Measurements from ENCODE around the gene HNRNPC.
"Not testable (repeated sequence)": the region's sequence is repeated elsewhere in the genome, so short reads cannot be mapped to it uniquely, and the experiment has no call there.

The HNRNPC gene

DNA sequence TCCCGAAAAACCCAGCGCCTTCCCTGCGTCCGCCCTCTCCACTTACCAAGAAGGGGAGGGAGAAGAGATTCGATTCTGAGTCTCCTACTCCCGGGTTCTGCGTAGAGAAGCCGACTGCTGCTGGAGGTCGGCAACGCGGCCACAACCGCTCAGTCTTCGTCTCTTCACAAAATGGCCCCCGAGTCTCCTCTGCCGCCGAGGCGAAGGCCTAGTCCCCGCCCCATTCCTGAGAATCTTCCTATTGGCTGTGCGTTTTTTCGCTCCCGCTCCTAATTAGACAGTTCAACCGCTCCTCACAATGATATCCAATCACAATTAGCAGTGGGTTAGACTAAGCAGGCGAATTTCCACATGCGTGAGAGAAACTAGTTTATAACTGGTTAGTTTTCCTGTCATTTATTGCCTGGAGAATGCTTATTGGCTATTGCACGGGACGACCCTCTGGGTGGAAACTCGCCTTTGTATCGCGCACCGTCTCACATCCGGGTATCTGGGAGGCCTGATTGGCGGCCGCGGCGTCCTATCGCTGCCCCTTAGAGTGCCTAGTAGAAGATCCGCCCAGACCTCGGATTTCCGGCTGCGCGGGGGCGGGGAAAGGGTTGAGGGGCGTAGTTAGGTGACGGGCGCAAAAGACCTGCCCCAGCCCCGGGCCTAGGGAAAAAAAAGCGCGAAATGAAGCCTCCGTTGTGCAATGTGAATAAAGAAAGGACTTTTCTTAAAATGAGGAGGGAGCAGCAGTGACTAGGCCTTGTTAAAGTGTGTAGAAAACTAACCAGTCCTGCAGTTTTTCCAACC is at the start of gene HNRNPC:
Gene HNRNPC, minus strand, starts transcription at position 191 of the 795 bp plus-strand sequence. CDS start 35,249 bp downstream, outside the sequence.
- peak; percentile 100 for DNase-seq (ENCODE audit: low read depth)

DNA sequence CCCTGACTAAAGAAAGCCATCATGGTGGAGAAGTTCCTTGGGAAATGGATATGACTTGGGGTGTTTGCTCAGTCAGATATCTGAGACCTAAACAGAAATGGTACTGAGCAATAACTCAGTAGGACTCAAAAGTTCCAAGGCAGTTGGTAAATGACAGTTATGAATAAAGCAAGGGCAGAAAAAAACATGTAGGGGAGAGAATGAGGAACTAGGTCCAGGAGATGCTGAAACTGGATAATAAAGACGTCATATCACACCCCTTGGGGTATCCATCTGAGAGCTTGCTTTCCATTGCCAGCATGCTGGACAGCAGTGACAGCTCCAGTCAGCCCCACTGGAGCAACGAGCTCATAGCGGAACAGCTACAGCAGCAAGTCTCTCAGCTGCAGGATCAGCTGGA is 48.2 kb upstream of the HNRNPC start:
- DNase-seq (ENCODE audit: low read depth) = no peak

DNA sequence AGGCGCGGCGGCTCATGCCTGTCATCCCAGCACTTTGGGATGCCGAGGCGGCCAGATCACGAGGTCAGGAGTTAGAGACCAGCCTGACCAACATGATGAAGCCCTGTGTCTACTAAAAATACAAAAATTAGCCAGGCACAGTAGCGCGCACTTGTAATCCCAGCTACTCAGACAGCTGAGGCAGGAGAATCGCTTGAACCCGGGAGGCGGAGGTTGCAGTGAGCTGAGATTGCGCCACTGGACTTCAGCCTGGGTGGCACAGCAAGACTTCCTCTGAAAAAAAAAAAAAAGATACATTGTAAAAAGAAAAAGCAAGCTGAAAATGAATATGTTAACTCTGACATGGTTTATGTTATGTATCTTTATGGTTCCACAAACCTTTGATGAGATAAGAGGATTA is 44.3 kb upstream of the HNRNPC start:
- DNase-seq (ENCODE audit: low read depth) = no peak

GRCh38 chr14:21311614-21312013 is 42.4 kb upstream of the HNRNPC start:
- no peak for DNase-seq (ENCODE audit: low read depth)

DNA sequence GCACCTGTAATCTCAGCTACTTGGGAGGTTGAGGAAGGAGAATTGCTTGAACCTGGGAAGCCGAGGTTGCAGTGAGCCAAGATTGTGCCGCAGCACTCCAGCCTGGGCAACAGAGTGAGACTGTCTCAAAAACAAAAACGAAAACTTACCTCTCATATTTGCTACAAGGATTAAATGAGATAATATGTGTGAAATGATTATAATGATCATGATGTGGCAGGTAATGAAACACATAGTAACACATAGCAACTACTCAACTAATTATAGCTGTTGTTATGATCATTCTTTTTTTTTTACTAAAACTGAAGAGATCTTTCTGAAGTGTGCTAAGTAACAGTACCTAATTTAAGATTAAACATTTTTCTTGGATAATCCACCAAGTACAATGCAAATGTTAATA is 40.7 kb upstream of the HNRNPC start:
- DNase-seq (ENCODE audit: low read depth) = no peak

GRCh38 chr14:21309238-21309636 is 40.0 kb upstream of the HNRNPC start:
- DNase-seq (ENCODE audit: low read depth) = no peak

GRCh38 chr14:21308479-21309237 is 39.4 kb upstream of the HNRNPC start:
- peak; percentile 47 for DNase-seq (ENCODE audit: low read depth)

DNA sequence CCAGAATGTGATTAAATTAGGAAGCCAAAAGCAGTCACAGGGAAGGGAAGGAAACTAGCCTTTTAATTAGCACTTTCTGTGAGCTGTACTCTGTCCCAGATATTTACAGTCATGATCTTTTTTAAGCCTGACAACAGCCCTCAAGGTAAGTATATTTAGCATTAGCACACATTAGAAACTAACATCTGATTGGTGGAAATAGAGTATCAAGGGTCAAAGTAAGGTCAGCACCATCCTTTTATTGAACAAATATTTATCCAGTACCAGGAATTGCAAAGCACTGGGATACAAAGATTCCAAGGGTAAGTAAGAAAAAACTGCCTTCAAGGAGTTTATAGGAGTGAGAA is 38.9 kb upstream of the HNRNPC start:
- DNase-seq (ENCODE audit: low read depth) = no peak

- no peak for DNase-seq (ENCODE audit: low read depth)
Measured at GRCh38 chr14:21307637-21308036, 38.4 kb upstream of the HNRNPC start.

DNA sequence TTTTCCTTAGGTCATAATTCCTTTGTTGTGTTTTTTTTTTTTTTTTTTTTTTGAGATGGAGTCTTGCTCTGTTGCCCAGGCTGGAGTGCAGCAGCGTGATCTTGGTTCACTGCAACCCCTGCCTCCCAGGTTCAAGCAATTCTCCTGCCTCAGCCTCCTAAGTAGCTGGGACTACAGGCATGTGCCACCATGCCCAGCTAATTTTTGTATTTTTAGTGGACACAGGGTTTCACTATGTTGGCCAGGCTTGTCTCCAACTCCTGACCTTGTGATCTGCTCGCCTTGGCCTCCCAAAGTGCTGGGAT is 33.5 kb upstream of the HNRNPC start:
- not testable (repeated sequence) for DNase-seq (ENCODE audit: low read depth)

DNA sequence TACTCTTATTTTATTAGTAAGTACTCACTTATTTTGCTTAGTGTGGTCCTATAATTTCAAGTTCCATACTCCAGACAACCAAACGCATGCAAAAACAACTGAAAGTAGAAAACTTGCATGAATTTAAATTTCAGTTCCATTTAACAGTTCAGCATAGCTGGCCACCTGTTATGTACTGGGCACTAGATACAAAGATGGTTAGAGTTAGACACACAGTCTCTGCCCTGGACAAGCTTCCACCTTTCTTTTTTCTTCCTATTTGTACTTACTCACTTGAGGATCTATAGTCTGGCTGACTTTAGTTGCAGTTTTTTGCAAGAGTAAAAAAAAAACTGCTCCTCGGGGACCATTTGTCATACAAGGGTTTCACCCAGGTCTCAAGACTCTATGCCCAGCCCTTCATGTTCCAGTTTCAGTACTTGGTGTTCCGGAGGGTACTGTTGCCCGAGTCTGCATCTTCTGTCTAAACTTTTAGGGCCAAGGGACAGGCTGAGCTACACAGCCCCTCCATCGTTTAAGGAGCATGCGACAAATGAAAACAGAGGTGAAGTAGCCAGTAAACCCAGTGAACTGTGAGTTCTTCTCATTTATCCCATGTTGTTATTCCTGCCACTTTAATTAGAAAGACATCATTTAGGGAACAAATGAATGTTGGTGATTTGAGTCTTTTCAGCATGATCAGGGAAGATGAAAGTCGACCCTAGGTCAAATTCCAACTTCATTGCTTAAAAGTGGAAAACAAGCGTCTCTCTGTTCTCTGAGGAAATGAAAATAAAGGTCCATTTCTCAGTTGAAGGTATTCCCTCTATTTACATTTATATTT is 33.0 kb upstream of the HNRNPC start:
- no peak for DNase-seq (ENCODE audit: low read depth)

- peak; percentile 12 for DNase-seq (ENCODE audit: low read depth)
Measured at GRCh38 chr14:21300892-21301291, 31.6 kb upstream of the HNRNPC start.

DNA sequence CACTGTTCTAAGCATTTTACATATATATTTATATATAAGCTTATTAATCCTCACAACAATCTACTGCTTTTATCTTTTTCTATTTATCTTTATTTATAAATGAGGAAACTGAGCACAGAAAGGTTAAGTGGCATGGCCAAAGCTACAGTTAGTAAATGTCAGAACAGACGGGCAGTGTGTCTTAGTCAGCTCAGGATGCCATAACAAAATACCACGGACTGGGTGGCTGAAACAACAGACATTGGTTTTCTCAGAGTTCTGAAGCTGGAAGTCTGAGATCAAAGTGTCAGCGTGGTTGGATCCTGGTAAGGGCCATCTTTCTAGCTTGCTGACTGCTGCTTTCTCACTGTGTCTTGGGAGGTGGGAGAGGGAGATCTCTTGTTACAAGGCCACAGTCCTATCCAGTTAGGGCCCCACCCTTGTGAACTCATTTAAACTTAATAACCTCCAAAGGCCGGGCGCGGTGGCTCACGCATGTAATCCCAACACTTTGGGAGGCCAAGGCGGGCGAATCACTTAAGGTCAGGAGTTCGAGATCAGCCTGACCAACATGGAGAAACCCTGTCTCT is 30.4 kb upstream of the HNRNPC start:
- no peak for DNase-seq (ENCODE audit: low read depth)

- DNase-seq (ENCODE audit: low read depth) = no peak
Measured at GRCh38 chr14:21298358-21298757, 29.1 kb upstream of the HNRNPC start.

DNA sequence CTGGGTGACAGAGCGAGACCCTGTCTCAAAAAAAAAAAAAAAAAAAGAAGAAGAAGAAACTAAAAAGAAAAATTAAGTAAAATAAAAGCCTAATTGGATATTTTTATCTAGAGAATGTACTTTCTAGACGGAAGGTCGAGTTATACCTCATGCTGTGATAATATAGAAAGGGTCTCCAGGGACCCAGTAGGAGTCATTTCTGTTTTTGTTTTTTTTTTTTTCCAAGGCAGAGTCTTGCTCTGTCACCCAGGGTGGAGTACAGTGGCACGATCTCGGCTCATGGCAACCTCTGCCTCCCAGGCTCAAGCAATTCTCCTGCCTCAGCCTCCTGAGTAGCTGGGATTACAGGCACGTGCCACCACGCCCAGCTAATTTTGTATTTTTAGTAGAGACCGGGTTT is 24.8 kb upstream of the HNRNPC start:
- not testable (repeated sequence) for DNase-seq (ENCODE audit: low read depth)

- DNase-seq (ENCODE audit: low read depth) = no peak
Measured at GRCh38 chr14:21287168-21287567, 17.9 kb upstream of the HNRNPC start.

- DNase-seq (ENCODE audit: low read depth) = not testable (repeated sequence)
Measured at GRCh38 chr14:21286516-21286915, 17.3 kb upstream of the HNRNPC start.

- DNase-seq (ENCODE audit: low read depth) = not testable (repeated sequence)
Measured at GRCh38 chr14:21281917-21282316, 12.7 kb upstream of the HNRNPC start.

DNA sequence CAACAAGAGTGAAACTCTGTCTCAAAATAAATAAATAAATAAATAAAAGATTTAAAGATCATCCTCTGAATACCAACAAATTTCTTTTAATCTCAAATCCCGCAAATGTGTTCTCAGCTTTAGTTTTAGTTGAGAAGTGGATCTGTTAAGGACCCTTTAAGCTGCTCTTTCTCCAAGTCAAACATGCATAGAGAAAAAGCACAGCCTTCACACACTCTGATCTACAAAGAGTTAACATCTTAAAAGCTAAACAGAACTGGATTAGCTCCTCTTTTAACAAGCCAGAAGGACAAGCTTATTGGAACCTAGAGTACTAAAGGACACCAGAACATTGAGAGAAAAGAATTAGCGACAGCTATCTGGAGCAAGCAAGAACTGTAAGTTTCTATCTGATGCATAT is 10.5 kb upstream of the HNRNPC start, which contains the start of gene RPGRIP1:
Gene RPGRIP1, plus strand, starts transcription at position 301 of the 400 bp plus-strand sequence. CDS start 7,894 bp downstream, outside the sequence.
- no peak for DNase-seq (ENCODE audit: low read depth)

- no peak for DNase-seq (ENCODE audit: low read depth)
Measured at GRCh38 chr14:21278632-21279031, 9.4 kb upstream of the HNRNPC start.

GRCh38 chr14:21275261-21275858 is 6.1 kb upstream of the HNRNPC start:
- no peak for DNase-seq (ENCODE audit: low read depth)

DNA sequence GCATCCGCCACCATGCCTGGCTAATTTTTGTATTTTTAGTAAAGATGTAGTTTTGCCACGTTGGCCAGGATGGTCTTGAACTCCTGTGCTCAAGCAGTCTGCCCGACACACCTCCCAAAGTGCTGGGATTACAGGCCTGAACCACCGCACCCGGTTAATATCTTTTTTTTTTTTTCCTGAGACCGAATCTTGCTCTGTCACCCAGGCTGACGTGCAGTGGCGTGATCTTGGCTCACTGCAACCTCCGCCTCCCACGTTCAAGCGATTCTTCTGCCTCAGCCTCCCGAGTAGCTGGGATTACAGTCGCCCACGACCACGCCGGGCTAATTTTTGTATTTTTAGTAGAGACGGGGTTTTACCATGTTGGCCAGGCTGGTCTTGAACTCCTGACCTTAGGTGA is 3.4 kb upstream of the HNRNPC start:
- DNase-seq (ENCODE audit: low read depth) = not testable (repeated sequence)
